GM04504 (cell line): ENCODE data around the gene ACOT11.
"Not testable (repeated sequence)": the region's sequence is repeated elsewhere in the genome, so short reads cannot be mapped to it uniquely, and the experiment has no call there.

ENCODE experiments used
- DNase-seq: peaks from one replicate; pipeline ENCODE4 v3.0.0-alpha.2; 2012; ENCODE audit warnings: low read depth

Gene ACOT11

DNA sequence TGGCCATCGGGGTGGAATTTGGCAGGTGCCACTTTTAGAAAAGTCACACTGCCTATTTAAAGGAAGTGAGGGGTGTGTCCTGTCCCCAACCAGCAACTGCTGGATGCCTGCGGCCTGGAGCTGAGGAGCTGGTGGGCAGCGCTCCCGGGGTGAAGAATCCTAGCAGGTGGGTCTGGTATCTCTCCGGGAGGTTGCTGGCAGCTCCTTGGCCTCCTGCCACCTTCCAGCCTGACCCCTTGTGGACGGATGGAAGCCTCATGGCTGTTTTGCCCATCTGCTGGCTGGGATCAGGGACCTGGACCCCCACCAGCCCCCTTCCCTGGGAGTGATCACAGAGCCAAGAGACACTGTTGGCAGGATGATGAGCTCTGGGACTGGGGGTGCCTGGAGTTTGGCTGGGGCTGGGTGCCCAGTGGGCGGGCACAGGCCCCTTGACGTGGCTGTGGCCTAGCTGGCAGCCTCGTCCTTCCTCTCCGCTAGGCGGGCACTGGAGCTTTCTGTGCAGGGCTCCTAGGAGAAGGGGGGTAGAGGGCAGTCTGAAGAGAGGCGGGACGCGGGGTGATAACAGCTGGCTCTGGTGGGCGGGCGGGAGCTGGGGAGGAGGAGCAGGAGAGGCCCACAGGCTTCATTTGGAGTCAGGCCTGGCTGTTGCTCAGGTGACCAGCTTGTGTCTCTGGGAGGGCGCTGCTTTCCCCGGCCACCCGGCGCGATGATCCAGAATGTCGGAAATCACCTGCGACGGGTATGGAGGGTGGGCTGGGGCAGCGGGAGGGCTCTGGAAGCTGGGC, at the start of gene ACOT11:
Gene ACOT11 (plus strand): TSS at position 628 of the 788 bp plus-strand sequence. CDS start 82 bp downstream, at position 710.
- DNase-seq: peak; percentile 21

DNA sequence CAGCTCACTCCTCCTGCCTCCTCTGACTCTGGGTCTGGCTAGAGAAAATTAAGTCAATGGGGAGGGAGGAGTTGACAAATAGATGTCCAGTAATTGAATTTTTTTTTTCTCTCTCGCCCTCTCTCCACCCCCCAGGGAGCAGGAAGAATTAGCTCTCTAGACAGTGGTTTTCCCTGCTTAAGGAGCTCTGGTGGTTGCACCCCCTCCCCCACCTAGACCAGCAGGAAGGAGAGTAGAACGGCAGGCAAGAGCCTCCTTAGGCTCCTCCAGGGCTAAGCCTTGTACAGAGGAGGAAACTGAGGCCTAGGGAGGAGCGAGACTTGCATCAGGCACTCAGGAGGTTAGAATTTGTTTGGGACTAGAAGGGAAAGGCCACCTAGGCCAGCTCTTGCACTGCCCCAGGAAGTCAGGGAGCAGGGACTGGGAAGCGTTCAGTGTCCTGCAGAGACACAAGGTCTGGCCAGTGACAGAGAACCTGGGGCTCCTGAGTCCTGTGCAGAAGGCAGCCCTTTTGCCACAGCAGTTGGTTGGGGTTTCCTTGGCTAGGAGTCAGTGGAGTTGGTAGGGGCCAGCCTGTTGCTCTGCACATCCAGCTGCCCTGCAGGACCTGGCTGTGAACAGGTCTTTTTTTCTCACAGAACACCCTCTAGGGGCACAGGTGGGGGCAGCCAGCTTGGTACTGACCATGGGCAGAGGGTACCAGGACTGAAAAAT, 49.5 kb upstream of the ACOT11 start:
- no peak for DNase-seq

DNA sequence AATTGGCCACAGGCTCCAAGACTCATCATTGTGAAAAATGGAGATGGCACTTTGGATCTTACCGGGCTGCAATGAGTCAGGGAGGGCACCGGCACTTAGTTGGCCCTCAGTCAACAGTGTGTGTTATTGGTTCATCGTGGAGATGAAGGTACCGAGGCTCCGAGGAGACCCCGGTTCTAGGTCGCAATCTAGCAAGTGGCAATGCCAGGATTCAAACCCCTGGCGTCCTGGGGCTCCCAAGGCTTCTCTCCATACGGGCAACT, 49.0 kb upstream of the ACOT11 start:
- no peak for DNase-seq

DNA sequence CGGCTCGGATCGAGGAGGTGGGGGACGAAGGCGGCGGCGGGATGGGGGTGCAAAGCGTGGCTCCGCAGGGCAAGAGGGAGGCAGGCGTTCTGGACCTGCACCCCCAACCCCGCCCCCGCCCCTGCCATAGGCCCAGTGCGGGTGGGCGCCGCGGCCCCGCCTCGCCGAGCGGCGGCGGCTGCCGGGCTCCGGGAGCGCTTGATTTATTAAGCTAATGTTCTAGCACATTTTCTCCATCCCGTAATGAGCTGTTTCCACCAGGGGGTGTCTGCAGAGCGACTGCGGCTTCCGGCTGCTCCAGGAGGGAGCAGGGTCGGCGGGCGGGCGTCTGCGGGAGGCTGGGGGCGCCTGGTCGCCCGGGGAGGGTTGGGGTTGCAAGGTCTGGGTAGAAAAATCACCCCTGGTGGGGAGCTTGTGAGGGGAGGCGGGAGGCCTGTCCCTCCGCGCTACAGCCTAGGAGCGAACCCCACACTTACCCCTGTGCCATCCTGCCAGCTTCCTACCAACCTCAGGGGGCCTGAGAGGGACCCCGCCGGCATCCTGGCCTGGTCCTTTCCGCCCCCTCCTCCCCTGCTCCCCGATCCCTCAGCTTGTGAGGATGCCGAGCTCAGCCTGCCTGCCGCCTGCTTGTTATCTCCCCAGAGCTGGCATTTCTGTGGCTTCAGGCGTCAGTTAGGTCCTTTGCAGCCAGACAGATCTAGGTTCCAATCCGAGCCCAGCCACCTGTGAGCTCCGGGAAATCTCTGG, 48.5 kb upstream of the ACOT11 start:
- no peak for DNase-seq

DNA sequence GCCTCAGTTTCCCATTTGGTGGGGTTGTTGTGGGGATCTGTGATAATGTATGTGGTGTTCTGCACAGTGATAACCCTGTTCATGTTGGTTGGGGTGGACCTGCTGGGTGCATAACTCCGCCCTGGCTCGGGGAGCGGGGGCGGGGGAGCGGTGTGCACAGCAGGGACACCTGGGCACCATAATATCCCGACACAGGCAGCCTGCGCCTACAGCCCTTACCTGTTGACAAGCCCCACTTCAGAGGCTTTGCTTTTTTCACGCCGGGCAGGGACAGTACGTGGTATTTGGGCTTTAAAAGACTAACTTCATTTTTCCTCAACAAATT, 48.0 kb upstream of the ACOT11 start:
- no peak for DNase-seq

DNA sequence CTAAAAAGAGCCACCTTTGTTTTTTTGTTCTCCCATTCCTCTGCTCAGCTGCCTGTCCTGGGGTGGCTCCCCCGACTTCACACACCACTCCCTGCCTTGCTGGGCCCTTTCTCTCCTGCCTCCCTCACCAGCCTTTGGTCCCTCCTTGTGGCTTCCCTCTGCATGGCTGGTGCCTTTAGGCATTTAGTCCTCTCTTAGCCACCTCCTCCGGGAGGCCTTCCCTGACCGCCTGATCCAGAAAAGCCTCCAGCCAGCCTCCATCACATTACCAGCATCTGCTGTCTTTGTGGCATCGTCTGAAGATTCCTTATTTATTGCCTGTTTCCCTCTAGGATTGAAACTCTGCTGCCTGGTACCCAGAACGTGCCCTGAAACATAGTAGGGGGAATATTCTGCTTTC, 46.2 kb upstream of the ACOT11 start:
- DNase-seq: no peak

DNA sequence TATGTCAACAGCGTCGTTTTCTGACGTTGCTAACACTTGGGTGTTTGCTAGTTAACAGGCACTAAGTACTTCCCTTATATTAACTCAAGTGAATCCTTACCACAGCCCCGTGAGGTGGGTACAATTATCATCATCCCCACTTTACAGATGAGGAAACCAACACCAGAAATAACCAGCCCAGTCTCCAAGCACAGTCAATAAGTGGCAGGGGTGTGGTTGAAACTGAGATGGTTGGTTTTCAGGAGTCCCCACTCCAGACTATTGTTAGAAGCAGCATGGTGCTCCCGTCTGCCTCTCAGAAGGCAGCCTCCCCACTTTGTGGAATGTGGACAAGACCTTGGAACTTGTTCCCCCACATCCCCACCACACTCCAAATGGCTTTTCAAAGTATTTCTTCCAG, 45.7 kb upstream of the ACOT11 start:
- no peak for DNase-seq

DNA sequence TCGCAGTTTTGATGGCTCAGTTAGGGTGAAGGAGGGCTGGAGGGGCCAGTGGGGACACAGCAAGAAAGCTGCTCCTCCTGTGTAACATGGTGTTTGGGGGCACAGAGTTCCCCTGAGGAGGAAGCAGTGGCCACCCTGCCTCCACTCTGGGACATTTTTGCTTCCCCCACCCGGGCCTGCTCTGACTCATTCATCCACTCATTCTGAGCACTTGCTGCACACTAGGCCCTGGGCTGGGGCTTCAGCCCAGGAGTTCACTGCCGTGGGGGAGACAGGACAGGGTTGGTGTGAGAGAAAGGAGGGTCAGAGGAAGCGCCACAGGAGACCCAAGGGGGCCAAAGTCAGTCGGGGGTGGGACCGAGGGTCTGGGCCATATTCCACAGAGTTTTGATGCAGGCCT, 41.4 kb upstream of the ACOT11 start:
- no peak for DNase-seq

DNA sequence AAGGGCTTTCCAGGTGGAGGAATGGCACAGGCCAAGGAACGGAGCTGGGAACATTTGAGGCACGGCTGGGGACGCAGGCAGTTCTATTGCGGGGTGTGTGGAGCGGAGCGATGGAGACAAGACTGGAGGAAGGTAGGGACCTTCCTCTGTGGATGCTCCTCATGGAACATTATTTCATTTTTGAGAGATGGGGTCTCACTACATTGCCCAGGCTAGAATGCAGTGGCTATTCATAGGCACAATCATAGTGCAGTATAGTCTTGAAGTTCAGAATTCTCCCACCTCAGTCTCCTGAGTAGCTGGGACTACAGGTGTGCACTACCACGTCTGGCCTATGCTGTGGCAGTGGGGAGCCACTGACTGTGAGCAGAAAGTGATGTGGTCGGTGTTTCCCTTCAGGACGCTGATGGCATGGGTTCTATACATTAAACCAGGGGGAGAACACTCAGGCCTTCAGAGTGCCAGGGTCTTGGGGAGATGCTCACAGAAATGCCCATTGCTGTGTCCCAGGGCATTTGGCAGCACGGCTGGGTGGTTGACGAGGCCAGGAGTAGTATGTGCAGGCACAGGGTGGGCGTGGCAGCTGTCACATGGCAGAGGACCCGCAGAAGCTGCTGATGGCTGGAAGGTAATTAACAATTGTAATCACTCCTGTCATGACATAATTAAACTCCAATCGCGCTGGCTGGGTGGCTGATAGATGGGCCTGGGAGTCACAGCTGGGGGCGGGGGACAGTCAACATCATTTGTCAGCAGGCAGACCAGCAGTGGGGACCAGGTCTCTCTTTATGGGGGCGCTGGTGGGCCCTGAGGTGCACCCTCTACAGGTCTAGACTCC, 40.8 kb upstream of the ACOT11 start:
- no peak for DNase-seq

DNA sequence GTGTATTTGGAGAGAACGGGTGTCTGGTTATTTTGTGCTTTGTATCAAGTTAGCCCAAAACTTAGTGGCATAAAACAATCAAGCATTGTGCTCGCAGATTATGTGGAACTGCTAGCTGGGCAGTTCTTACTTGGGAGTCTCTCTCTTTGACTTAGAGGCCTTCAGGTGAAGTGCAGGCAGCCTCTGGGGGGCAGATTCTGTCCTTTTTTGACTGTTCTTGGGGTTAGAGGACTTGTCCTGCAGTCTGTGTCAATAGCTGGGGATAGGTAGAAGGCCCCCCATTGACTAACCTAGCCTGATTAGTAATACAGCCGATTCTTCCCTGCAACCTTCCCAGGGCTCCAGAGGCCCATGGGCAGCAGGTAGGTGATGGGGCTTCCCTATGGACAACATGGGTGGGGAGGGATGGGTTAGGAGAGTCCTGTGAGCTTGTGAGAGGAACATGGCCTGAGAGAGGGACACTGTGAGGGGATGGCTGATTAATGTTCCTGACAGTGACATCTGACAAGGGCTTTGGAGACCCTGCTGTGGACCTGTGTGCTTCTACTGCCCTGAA, 37.2 kb upstream of the ACOT11 start:
- DNase-seq: no peak

DNA sequence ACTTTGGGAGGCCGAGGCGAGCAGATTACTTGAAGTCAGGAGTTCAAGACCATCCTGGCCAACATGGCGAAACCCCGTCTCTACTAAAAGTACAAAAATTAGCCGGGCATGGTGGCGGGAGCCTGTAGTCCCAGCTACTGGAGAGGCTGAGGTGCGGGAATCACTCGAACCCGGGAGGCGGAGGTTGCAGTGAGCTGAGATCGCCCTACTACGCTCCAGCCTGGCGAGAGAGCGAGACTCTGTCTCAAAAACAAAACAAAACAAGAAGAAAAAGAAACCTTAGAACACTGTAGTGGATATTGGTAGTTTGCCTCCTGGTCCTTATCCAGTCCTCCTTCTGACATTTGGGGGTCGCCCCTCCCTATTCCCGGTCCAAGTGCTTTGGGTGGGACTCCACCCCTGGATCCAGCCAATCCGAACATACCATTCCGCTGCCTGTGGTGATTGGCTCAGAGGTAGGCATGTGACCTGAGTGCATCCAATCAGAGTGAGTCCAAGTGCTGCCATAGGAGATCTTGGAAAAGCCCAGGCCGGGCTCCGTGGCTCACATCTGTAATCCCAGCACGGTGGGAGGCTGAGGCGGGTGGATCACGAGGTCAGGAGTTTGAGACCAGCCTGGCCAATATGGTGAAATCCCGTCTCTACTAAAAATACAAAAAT, 34.0 kb upstream of the ACOT11 start:
- not testable (repeated sequence) for DNase-seq

DNA sequence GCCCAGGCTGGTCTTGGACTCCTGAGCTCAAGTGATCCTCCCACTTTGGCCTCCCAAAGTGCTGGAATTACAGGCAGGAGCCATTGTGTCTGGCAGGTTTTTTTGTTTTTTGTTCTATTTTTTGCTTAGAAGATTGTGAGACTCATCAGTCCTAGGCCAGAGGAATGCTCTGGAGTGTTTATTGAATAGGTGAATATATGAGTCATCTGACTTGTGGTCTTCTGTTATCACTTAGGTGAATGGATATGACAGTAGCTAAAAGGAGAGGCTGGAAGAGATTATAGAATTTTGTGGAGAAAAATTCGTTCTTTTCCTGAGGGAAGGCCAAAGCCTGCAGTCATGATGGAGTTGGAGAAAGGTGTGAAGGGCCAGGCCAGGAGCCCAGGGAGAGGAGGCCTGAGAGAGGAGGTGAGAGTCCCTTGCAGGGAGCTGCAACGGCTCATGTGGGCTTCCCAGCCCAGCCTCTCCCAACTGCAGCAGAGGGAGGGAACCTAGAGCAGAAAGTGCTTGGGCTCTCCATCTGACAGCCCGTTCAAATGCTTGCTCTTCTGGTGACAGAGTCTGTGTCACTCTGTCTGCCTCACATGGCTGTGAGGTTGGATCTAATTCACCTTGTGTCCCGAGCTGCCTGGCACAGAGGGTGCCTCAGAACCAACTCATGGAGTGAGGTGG, 31.6 kb upstream of the ACOT11 start:
- DNase-seq: no peak

DNA sequence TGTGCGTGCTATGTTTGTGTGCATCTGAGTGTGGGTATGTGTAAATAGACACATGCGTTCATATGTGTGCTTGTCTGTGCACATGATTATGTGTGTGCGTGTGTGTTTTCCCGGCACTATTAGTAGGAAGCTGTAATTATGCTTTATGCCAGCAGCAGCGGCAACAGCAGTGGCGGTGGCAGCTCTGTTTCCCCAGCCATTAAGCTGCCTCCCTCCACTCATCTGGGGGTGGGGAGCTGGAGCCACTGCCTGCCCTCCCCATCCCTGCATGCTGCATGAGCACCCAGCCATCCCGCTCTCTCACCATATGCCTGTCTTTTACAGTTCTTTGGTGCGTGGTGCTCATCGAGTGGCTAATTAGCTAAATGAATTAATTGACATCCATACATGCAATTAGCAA, 30.5 kb upstream of the ACOT11 start:
- no peak for DNase-seq

DNA sequence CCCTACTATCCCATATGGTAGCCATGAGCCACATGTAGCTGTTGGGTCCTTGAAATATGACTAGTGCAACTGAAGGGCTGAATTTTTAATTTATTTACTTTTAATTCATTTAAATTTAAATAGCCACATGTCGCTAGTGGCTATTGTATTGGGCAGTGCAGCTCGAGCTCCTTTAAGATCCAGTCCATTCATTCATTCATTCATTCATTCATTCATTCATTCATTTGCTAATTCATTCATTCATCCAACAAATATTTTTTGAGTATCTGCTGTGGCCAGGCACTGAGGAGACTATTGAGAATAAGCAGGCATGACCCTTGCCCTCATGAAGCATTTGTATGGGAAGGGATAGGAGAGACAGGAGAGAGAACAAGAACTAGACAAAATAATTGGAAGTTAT, 29.5 kb upstream of the ACOT11 start:
- no peak for DNase-seq

DNA sequence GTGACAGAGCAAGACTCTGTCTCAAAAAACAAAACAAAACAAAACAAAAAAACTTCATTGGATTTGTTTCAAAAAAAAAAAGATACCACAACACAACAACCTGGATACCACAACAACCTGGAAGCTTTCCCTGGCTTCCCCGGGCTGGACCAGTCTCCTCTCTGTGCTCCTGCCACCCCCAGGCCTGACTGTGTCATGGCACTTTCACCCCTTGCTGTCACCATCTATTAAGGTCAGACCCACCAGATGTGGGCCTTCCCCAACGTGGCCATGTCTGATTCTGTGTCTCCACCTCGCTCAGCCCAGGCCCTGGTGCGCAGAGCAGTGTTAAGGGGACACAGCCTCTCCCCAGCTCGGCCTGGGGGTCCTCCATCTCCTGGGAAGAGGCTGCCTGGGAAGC, 28.3 kb upstream of the ACOT11 start:
- no peak for DNase-seq

DNA sequence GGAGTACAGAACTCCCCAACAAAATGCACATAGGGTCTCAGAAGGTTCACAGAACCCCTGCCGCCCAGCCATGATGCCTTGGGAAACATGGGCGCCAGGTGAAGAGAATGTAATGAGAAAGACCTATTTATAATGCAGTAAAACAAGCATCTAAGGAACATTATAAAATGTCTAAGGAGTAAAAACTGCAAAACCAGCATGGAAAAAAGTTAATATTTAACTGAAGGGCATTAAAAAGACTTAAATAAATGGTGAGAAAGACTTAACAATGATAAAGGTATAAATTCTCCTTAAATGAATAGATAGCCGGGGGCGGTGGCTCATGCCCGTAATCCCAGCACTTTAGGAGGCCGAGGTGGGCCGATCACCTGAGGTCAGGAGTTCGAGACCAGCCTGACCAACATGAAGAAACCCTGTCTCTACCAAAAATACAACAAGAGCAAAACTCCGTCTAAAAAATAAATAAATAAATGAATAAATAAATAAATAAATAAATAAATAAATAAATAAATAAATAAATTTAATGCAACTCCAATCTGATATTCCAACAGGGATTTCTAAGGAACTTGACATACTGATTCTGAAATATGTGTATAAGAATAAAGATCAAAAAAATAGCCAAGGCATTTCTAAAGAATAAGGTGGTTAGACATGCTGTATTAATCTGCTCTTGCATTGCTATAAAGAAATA, 27.3 kb upstream of the ACOT11 start:
- DNase-seq: no peak

DNA sequence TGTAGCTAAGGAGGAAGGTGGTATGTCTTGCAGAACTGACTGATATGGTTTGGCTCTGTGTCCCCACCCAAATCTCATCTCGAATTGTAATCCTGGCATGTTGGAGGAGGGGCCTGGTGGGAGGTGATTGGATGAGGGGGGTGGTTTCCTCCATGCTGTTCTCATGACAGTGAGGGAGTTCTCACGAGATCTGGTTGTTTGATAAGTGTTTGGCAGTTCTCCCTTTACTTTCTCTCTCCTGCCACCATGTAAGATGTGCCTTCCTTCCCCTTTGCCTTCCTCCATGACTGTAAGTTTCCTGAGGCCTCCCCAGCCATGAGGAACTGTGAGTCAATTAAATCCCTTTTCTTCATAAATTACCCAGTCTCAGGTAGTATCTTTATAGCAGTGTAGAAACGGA, 21.5 kb upstream of the ACOT11 start:
- not testable (repeated sequence) for DNase-seq

DNA sequence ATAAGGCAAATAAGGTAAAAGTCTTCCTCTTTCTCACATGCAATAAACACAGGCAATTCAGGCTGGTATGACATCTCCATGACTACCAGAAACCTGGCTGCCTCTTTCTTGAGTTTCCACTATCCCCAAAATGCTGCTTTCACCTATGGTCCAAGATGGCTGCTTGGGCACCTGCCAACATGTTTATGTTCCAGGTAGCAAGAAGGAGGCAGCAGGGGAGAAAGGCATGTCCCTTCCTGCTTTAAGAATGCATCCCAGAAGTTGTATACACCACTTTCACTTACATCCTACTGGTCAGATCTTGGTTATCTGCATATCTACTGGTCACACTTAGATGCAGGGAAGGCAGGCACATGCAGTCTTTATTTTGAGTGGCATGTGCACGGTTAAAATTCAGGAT, 19.4 kb upstream of the ACOT11 start:
- no peak for DNase-seq

DNA sequence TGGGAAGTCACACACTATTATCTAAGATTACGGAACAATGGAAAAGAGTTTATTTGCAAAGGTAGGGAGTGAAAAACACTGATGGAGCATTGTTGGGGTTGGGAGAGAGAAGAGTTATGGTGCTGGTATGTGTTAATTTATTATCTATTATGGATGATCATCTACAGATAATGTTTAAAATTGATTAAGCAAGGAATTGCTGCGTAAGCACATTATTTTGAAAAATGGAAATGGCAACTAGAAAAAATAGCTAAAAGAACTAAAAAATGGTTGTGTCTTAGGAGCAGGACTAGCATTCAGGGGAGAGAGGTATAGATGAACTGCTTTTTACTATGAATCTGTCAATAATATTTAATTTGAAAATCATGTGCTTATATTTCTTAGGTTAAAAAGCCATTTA, 16.0 kb upstream of the ACOT11 start:
- no peak for DNase-seq

DNA sequence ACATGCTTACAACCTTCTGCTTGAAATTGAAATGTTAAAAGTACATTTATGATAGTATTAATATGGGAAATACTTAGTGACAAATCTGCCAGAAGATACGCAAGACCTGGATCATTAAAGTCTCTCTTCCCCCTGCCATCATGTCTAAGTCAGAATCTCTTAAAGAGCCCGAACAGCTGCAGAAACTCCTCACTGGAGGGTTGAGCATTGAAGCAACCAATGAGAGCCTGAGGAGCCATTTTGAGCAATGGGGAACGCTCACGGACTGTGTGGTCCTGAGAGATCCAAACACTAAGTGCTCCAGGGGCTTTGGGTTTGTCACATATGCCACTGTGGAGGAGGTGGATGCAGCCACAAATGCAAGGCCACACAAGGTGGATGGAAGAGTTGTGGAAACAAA, 11.4 kb upstream of the ACOT11 start:
- DNase-seq: not testable (repeated sequence)
